HG02840 (cell line): ENCODE data around the gene CTAGE9.
"Not testable (repeated sequence)": the region's sequence is repeated elsewhere in the genome, so short reads cannot be mapped to it uniquely, and the experiment has no call there.

Experiments
- ATAC-seq: cut with Tn5 transposase; IDR thresholded peaks from one replicate; pipeline ENCODE4 v1.9.1; 2021; ENCODE audit warnings: mild to moderate bottlenecking, moderate library complexity, moderate number of reproducible peaks; ENCODE audit not compliant: unreplicated experiment, low FRiP score

Gene CTAGE9

GRCh38 chr6:131729550-131729949 lies 18.7 kb upstream of the CTAGE9 start:
- ATAC-seq = no peak

DNA sequence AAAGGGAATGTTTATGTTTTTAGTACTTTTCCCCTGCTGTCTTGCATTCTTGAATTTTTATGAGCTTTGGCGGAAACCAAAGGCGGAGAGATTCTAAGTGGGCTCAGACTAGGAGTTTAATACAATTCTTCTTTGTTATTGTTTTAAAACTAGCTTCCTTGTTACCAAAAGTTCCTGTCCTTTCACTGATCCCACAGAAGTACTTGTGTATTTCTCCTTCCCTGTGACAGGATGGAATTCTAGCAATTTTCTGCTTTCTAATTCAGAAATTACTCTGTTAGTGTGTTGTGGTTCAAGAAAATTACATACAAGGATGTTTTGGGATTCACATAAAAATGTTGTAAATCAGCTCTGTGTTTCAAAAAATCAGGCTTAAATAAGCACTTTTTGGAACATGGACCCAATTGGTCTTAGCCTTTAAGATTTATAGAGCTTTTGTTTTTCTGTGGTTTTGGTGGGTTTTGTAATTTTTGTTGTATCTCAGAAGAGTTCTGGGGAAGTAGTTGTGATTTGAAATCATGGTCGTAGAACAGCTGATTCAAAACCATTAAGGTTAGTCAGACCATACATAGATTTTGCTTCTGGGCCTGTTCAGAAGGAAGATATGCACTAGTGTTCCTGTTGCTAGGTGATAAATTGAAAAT lies 17.6 kb upstream of the CTAGE9 start:
- no peak for ATAC-seq

DNA sequence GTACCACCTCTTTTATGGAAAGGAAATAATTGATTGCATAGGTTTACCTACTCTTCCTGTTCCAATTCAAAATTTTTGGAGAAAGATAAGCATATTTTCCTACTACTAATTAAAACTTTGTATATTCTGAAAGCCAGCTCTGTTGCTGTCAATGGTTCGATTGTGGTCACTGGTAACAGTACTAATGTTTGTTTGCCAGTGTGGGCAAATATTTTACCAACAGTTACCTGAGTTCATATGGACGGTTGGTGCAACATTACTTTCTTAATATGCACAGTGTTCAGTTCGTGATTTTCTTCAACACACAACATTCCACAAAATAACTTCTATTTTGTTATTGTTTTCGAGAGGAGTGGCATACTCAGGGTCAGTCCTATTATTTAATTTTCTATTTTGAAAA lies 17.1 kb upstream of the CTAGE9 start:
- no peak for ATAC-seq

DNA sequence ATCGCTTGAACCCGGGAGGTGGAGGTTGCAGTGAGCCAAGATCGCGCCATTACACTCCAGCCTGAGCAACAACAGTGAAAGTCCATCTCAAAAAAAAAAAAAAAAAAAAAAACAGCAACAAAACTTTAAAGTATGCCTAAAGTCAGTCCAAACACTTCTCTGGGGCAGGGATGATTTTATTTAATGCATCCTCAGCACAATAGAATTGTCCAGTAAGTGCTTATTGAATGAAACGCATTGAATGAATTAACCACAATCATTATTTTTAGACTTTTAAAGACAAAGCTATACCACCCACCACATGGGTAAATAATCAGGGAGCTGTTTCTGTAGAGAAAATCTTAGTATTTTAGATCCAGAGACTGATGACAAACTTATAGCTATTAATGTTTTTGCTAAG lies 16.6 kb upstream of the CTAGE9 start:
- ATAC-seq = no peak

DNA sequence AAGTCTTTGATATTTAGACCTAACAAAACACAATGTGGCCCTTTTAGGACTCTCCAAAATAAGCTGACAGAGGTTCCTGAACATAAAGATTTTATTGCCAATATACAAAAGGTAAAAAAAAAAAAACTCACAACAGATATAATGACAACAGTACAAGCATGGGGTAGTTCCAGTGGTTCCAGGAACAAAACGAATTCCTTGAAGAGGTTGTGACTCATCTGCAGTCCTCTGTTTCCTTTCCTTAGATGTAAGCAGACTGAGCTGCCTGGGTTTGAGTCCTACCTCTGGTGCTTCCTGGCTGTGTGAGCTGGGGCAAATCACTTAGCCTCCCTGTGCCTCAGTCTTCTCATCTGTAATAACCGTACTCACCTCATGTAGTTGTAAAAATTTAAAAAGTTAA lies 13.3 kb upstream of the CTAGE9 start:
- ATAC-seq = no peak

DNA sequence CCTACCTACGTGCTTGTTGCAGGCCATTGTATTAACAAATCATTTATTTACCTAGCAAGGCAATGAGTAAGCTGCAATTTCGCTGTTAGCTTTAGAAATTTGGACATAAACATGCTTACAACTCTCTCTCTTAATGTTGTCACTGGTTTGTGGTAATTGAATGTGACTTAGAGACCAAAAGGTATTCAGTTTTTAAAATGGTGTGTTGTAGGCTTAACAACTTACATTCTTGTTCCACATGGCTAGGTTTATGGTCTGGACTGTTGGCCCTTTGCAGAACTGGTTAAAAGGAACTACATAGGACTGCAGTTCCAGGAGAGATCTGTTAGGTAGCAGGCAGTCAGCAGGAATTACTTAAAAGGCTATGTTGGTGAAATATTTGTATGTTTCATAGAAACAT lies 10.3 kb upstream of the CTAGE9 start:
- ATAC-seq = no peak

GRCh38 chr6:131717836-131718542 lies 7.2 kb upstream of the CTAGE9 start:
- ATAC-seq = no peak

DNA sequence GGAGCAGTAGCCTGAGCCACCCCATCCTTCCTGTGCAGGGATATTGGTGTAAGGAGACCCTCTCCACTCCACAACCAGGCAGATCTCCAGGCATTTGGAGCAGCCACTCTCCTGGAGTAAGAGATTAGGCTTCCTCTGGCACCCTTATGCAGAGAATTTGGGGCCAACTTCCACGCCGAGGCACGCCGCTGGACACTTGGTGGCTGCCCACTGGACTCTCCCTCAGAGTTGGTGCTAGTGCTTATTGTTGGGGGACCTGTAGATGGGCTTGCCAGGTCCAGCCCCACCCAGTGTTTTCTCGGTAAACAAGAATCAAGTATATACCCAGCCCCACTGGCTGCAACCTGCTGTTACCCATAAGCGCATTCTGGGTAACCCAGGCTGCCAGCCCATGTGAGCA lies 4.8 kb upstream of the CTAGE9 start:
- ATAC-seq = not testable (repeated sequence)

DNA sequence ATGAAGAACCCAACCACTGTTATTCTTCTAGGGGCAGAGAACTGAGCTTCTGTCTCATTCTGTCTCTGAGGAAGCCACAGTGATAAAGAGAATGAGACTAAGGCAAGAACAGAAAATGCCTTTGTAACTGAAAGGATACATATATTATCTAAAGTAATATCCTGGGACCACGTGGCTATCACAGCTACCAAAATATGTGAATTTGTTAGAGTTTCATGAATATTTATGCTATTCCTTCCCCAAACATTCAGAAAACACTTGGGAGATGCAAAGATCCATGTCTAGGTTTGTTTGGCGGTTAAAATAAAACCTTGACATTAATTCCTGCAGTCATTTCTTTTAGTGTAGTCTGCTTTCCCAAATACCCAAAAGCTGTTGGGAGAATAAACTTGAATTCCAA lies 6.9 kb downstream of the CTAGE9 start:
- ATAC-seq = not testable (repeated sequence)

DNA sequence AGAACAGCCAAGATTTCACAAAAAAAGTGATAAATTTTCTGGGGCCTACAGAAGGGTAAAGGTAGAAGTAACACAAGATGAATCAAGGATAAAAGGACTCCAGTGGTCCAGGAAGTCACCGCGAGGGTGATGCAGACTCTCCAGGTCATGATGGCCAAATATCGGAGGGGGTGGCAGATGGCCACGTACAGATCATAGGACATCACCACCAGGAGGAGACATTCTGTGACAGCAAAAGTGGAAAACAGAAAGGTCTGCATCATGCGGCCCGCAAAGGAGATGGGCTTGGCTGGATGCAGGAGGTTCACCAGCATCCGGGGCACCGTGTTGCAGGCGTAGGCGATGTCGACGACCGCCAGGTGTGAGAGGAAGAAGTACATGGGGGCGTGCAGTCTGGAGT lies 10.0 kb downstream of the CTAGE9 start:
- ATAC-seq = not testable (repeated sequence)

DNA sequence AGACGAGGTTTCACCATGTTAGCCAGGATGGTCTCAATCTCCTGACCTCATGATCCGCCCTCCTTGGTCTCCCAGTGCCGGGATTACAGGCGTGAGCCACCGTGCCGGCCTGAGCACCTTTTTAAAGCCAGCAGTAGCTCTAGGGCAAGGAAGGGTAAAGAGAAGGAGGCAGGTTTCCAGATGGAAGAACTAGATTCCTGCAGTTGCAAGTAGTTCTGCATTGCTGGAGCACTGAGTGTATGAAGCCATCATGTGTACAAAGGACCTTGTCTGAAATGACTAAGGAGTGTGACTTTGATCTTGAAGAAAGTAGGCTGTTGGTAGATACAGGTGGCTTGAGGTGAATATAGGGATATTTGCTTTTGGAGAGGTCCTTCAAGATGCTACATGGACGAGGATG lies 13.9 kb downstream of the CTAGE9 start:
- ATAC-seq = no peak

DNA sequence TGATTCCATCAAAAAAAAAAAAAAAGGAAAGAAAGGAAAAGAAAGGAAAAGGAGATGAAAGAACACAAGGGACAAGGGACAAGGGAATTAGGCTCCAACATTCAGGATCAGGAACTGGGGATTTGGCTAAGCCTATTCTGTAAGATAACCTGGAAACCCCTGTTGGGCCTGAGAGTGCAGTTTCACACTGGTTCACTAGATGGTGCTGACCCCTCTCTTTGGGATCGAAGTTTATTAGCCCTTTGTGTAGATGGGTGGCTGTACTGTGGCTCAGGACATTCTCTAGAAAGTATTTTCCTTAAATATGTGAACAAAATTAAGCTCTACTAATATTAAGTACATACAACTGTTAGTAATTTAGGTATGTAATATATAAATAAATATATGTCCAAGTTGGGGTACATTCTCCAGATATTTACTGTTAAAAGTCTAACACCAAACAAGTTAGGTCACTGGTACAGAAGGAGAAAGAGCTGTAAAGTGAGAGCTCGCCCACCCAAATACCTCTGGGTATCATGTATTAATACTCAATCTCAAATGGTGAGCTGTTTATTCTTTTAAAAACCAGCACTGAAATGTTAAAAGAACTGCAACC lies 15.9 kb downstream of the CTAGE9 start:
- ATAC-seq = no peak

DNA sequence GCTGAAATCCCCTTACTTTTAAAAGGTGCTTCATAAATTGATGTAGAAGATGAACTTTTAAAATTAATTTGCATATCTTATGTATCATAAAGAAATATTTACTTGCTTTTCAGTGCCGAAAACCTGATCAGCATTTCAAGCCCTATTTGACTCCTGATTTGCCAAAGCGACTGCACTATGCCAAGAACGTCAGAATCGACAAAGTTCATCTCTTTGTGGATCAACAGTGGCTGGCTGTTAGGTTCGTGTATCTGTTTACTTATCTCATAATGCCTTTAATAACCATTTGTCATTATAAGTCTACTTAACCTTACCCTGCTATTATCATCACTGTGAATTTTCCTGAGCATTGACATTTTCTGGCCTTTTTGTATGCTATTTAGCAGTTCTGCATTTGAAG lies 17.4 kb downstream of the CTAGE9 start:
- ATAC-seq = no peak

DNA sequence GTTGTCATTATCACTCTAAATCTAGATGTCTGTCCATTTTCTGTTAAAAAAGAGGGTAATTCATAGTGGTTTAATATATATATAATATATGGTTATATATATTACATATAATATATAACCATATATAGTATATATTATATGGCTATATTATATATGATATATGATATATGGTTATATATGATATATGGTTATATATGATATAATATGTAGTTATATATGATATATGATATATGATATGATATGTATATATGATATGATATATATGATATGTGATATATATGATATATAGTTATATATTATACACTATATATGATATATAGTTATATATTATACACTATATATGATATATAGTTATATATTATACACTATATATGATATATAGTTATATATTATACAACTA lies 18.2 kb downstream of the CTAGE9 start:
- no peak for ATAC-seq

- no peak for ATAC-seq
Measured at GRCh38 chr6:131692031-131692430, 18.8 kb downstream of the CTAGE9 start.

GRCh38 chr6:131688286-131688685 lies 22.5 kb downstream of the CTAGE9 start:
- ATAC-seq = peak; percentile 78

DNA sequence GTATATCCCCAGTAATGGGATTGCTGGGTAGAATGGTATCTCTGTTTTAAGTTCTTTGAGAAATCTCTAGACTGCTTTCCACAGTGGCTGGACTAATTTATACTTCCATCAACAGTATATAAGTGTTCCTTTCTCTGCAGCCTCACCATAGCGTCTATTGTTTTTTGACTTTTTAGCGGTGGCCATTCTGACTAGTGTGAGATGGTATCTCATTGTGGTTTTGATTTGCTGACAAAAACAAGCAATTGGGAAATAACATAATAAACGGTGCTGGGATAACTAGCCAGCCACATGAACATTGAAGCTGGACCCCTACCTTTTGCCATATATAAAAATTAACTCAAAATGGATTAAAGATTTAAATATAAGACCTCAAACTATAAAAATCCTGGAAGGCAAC lies 23.8 kb downstream of the CTAGE9 start:
- ATAC-seq = no peak

DNA sequence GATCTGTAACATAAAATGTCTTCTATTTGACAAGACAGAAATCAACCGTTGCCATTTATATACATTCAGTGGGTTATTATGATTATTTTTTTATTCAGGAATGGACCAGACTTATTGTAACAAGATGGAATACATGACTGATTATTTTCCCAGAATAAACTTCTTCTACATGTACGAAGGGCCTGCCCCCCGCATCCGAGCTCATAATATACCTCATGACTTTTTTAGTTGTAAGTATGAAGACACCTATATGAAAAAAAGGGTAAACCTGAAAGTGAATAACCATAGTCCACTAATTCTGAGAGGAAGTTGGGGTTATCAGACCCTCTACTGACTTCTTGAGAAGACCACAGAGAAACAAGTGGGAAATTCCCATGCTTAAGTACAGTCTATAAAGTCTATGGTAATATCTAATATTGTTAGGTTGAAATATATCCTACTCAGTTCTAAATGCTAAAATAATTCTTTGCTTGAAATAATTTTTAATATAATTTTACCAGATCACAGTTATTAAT lies 25.5 kb downstream of the CTAGE9 start:
- peak; percentile 62 for ATAC-seq

DNA sequence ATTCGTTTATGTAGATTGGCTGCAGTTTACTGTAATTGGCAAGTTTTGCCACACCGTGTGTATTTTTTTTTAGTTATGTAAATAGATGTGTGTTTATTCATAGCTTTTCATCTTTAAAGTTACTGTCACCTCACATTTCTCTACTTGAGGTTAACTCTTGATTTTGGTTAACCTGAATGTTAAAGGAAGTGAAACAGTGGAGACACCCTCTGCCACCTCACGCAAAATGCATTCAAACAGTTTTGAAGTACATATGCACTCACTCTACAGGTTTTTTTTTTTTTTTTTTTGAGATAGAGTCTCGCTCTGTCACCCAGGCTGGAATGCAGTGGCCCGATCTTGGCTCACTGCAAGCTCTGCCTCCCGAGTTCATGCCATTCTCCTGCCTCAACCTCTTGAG lies 27.3 kb downstream of the CTAGE9 start:
- peak; percentile 59 for ATAC-seq

- no peak for ATAC-seq
Measured at GRCh38 chr6:131682442-131682841, 28.4 kb downstream of the CTAGE9 start.

- no peak for ATAC-seq
Measured at GRCh38 chr6:131681585-131681984, 29.2 kb downstream of the CTAGE9 start.

GRCh38 chr6:131680868-131681267 lies 29.9 kb downstream of the CTAGE9 start:
- ATAC-seq = no peak
